HAP-1 (cell line): ENCODE results near the gene RNF130.

ENCODE experiments used
- DNase-seq, 2 experiments: peaks; one replicate each; pipeline ENCODE4 v3.0.0-alpha.2; 2016 to 2020; ENCODE audit warnings: low spot score in 2 of 2
- H3K27me3 ChIP-seq: fragments of 250-450 bp; sonication (Bioruptor Pico); 2 replicates; pipeline ENCODE4 v1.5.1; 2020; ENCODE audit warnings: low read depth, mild to moderate bottlenecking, moderate library complexity
- H3K36me3 ChIP-seq: fragments of 250-450 bp; sonication (Bioruptor Pico); replicated peaks from 2 replicates; pipeline ENCODE4 v1.5.1; 2020; ENCODE audit warnings: mild to moderate bottlenecking
- H3K4me1 ChIP-seq: fragments of 250-450 bp; sonication (Bioruptor Pico); 2 replicates; pipeline ENCODE4 v1.5.1; 2020; ENCODE audit warnings: mild to moderate bottlenecking
- H3K4me3 ChIP-seq: fragments of 250-450 bp; sonication (Bioruptor Pico); 2 replicates; pipeline ENCODE4 v1.5.1; 2020; ENCODE audit warnings: mild to moderate bottlenecking, moderate library complexity
- H3K9me3 ChIP-seq: fragments of 250-450 bp; sonication (Bioruptor Pico); 2 replicates; pipeline ENCODE4 v1.5.1; 2020; ENCODE audit warnings: mild to moderate bottlenecking, moderate library complexity
- in situ Hi-C: fragments of 300-500 bp; cut with MboI; formaldehyde crosslinking; loops from 3 replicates; pipeline ENCODE4 v1.14.3; 2020; ENCODE audit warnings: low sequenced_read_pairs, inconsistent platforms, mixed read lengths

The RNF130 gene

GRCh38 chr5:180046656-180047055 lies 24.9 kb downstream of the RNF130 start:
- Histone ChIP-seq H3K36me3 (peaks cover 14% of the 10 kb centered on the region), H3K4me1 (peaks cover 29% of the 10 kb centered on the region), H3K27me3 (no peaks in the 10 kb centered on the region), H3K4me3 (no peak overlapping the region), H3K9me3 (peaks cover 4% of the 10 kb centered on the region; the same call in 1 of the 2 replicates)
- no peak for DNase-seq
- in situ Hi-C loops, result no loop called here

- no peak for DNase-seq
- no peak overlapping the region for H3K4me3 ChIP-seq
- in situ Hi-C loops, result no loop called here
- H3K4me1 ChIP-seq, result peaks cover 24% of the 10 kb centered on the region
- H3K27me3 ChIP-seq, result no peaks in the 10 kb centered on the region
- H3K9me3 ChIP-seq, result peaks cover 4% of the 10 kb centered on the region; the same call in 1 of the 2 replicates
- peaks cover 14% of the 10 kb centered on the region for H3K36me3 ChIP-seq
Observed at GRCh38 chr5:180045889-180046499, 25.6 kb downstream of the RNF130 start.

GRCh38 chr5:180043377-180043776 lies 28.2 kb downstream of the RNF130 start:
- no peak overlapping the region for H3K4me3 ChIP-seq
- no peaks in the 10 kb centered on the region for H3K27me3 ChIP-seq
- H3K36me3 ChIP-seq, result peaks cover 31% of the 10 kb centered on the region
- H3K9me3 ChIP-seq, result peaks cover 4% of the 10 kb centered on the region; the same call in 1 of the 2 replicates
- in situ Hi-C loops, result no loop called here
- no peak for DNase-seq
- H3K4me1 ChIP-seq, result no peaks in the 10 kb centered on the region

- in situ Hi-C loops, result no loop called here
- Histone ChIP-seq H3K4me1 (no peaks in the 10 kb centered on the region), H3K9me3 (peaks cover under 1% of the 10 kb centered on the region; the same call in 1 of the 2 replicates), H3K27me3 (no peaks in the 10 kb centered on the region), H3K36me3 (peaks cover 43% of the 10 kb centered on the region), H3K4me3 (no peak overlapping the region)
- no peak for DNase-seq
Observed at GRCh38 chr5:180041301-180042274, 30.0 kb downstream of the RNF130 start.

GRCh38 chr5:180040287-180041214 lies 31.0 kb downstream of the RNF130 start:
- DNase-seq, result no peak
- in situ Hi-C loops, result no loop called here
- H3K9me3 ChIP-seq, result no peaks in the 10 kb centered on the region
- no peak overlapping the region for H3K4me3 ChIP-seq
- no peaks in the 10 kb centered on the region for H3K27me3 ChIP-seq
- no peaks in the 10 kb centered on the region for H3K4me1 ChIP-seq
- H3K36me3 ChIP-seq, result peaks cover 47% of the 10 kb centered on the region

GRCh38 chr5:180035206-180035931 lies 36.2 kb downstream of the RNF130 start:
- Histone ChIP-seq H3K9me3 (peaks cover 5% of the 10 kb centered on the region; the same call in 1 of the 2 replicates), H3K36me3 (peaks cover 57% of the 10 kb centered on the region), H3K4me3 (no peak overlapping the region), H3K27me3 (no peaks in the 10 kb centered on the region), H3K4me1 (no peaks in the 10 kb centered on the region)
- DNase-seq, result no peak
- in situ Hi-C loops, result no loop called here

GRCh38 chr5:180034564-180034963 lies 37.0 kb downstream of the RNF130 start:
- in situ Hi-C loops, result no loop called here
- Histone ChIP-seq H3K4me3 (no peak overlapping the region), H3K9me3 (peaks cover 5% of the 10 kb centered on the region; the same call in 1 of the 2 replicates), H3K36me3 (peaks cover 49% of the 10 kb centered on the region), H3K27me3 (no peaks in the 10 kb centered on the region), H3K4me1 (no peaks in the 10 kb centered on the region)
- DNase-seq, result no peak

GRCh38 chr5:180027459-180028089 lies 44.0 kb downstream of the RNF130 start:
- no peak for DNase-seq
- H3K4me1 ChIP-seq, result peaks cover 5% of the 10 kb centered on the region
- no peak overlapping the region for H3K4me3 ChIP-seq
- in situ Hi-C loops, result no loop called here
- peaks cover 13% of the 10 kb centered on the region for H3K36me3 ChIP-seq
- H3K9me3 ChIP-seq, result no peaks in the 10 kb centered on the region
- H3K27me3 ChIP-seq, result no peaks in the 10 kb centered on the region

- H3K4me3 ChIP-seq, result no peak overlapping the region
- DNase-seq, result no peak
- in situ Hi-C loops, result no loop called here
- H3K9me3 ChIP-seq, result no peaks in the 10 kb centered on the region
- no peaks in the 10 kb centered on the region for H3K27me3 ChIP-seq
- peaks cover 5% of the 10 kb centered on the region for H3K4me1 ChIP-seq
- H3K36me3 ChIP-seq, result peaks cover 16% of the 10 kb centered on the region
Observed at GRCh38 chr5:180026734-180027458, 44.7 kb downstream of the RNF130 start.

GRCh38 chr5:180026320-180026719 lies 45.2 kb downstream of the RNF130 start:
- Histone ChIP-seq H3K9me3 (no peaks in the 10 kb centered on the region), H3K4me1 (peaks cover 5% of the 10 kb centered on the region), H3K36me3 (peaks cover 12% of the 10 kb centered on the region), H3K4me3 (no peak overlapping the region), H3K27me3 (no peaks in the 10 kb centered on the region)
- in situ Hi-C loops, result no loop called here
- DNase-seq, result peak; percentile 23 to 24

GRCh38 chr5:180021900-180022299 lies 49.7 kb downstream of the RNF130 start:
- DNase-seq, result no peak
- Histone ChIP-seq H3K9me3 (no peaks in the 10 kb centered on the region), H3K4me1 (peaks cover 5% of the 10 kb centered on the region), H3K27me3 (no peaks in the 10 kb centered on the region), H3K4me3 (no peak overlapping the region), H3K36me3 (peaks cover 26% of the 10 kb centered on the region)
- in situ Hi-C loops, result no loop called here

- Histone ChIP-seq H3K4me1 (no peaks in the 10 kb centered on the region), H3K27me3 (no peaks in the 10 kb centered on the region), H3K4me3 (no peak overlapping the region), H3K9me3 (no peaks in the 10 kb centered on the region), H3K36me3 (peaks cover 26% of the 10 kb centered on the region)
- no peak for DNase-seq
- in situ Hi-C loops, result no loop called here
Observed at GRCh38 chr5:180020176-180020575, 51.4 kb downstream of the RNF130 start.
